GM23338 (cell line): ENCODE measurements around the gene C2orf92. TPM values are rescaled to one million over a fixed set of nuclear protein-coding genes. Genes with fewer than 3 reads are reported as not detected.

Experiments used
- ATAC-seq: fragments of 200-7000 bp; cut with Tn5 transposase; 3 replicates; pipeline ENCODE4 v1.9.1; 2020
- DNase-seq: peaks from one replicate; pipeline ENCODE4 v3.0.0-alpha.2; 2015; ENCODE audit warnings: low spot score
- H2AFZ ChIP-seq: fragments of 200-600 bp; sonication (generic); 2 replicates; pipeline ENCODE4 v1.8.0; 2016; ENCODE audit warnings: antibody characterized with exemption, mild to moderate bottlenecking, moderate library complexity
- H3F3A ChIP-seq: fragments of 200-600 bp; sonication (generic); replicated peaks from 2 replicates; pipeline ENCODE4 v1.8.0; 2017; ENCODE audit warnings: antibody characterized with exemption, mixed run types, low read depth
- H3K27ac ChIP-seq: fragments of 200-600 bp; sonication (generic); 2 replicates; pipeline ENCODE4 v1.6.1; 2016; ENCODE audit warnings: low read depth
- H3K27me3 ChIP-seq: fragments of 200-600 bp; sonication (generic); 2 replicates; pipeline ENCODE4 v1.8.0; 2016; ENCODE audit warnings: mild to moderate bottlenecking, mixed run types, moderate library complexity; ENCODE audit not compliant: insufficient read depth
- H3K36me3 ChIP-seq: fragments of 200-600 bp; sonication (generic); 2 replicates; pipeline ENCODE4 v1.8.0; 2016; ENCODE audit warnings: mild to moderate bottlenecking; ENCODE audit not compliant: insufficient read depth
- H3K4me1 ChIP-seq: fragments of 200-600 bp; sonication (generic); 2 replicates; pipeline ENCODE4 v1.8.0; 2016; ENCODE audit warnings: mild to moderate bottlenecking, moderate library complexity; ENCODE audit not compliant: insufficient read depth
- H3K4me2 ChIP-seq: fragments of 200-600 bp; sonication (generic); 2 replicates; pipeline ENCODE4 v1.7.1; 2017; ENCODE audit warnings: mixed run types
- H3K4me3 ChIP-seq: fragments of 200-600 bp; sonication (generic); 2 replicates; pipeline ENCODE4 v1.6.1; 2016; ENCODE audit warnings: mixed run types
- H3K79me2 ChIP-seq: fragments of 200-600 bp; sonication (generic); replicated peaks from 2 replicates; pipeline ENCODE4 v1.8.0; 2017; ENCODE audit warnings: mild to moderate bottlenecking; ENCODE audit not compliant: insufficient read depth
- H3K9me2 ChIP-seq: fragments of 200-600 bp; sonication (generic); 2 replicates; pipeline ENCODE4 v1.8.0; 2017; ENCODE audit not compliant: insufficient read depth
- H4K20me1 ChIP-seq: fragments of 200-600 bp; sonication (generic); replicated peaks from 2 replicates; pipeline ENCODE4 v1.8.0; 2017; ENCODE audit warnings: mild to moderate bottlenecking; ENCODE audit not compliant: insufficient read depth
- H3K27ac Mint-ChIP-seq: 2 replicates; pipeline ENCODE4 v1.8.0; 2020; ENCODE audit warnings: inconsistent platforms, mild to moderate bottlenecking, moderate library complexity, mixed read lengths
- H3K27me3 Mint-ChIP-seq: 3 replicates; pipeline ENCODE4 v1.8.0; 2022; ENCODE audit warnings: low read depth, mild to moderate bottlenecking, moderate library complexity, mixed read lengths, inconsistent platforms; ENCODE audit not compliant: insufficient read depth, poor library complexity
- H3K36me3 Mint-ChIP-seq: 3 replicates; pipeline ENCODE4 v1.8.0; 2021; ENCODE audit warnings: low read depth, mild to moderate bottlenecking, inconsistent platforms, moderate library complexity, mixed read lengths
- H3K4me1 Mint-ChIP-seq: 3 replicates; pipeline ENCODE4 v1.8.0; 2020; ENCODE audit warnings: mild to moderate bottlenecking, inconsistent platforms, mixed read lengths
- H3K4me3 Mint-ChIP-seq: 3 replicates; pipeline ENCODE4 v1.8.0; 2021; ENCODE audit warnings: moderate library complexity, mild to moderate bottlenecking, inconsistent platforms, mixed read lengths
- H3K9me3 Mint-ChIP-seq: 3 replicates; pipeline ENCODE4 v1.8.0; 2020; ENCODE audit warnings: moderate library complexity, mild to moderate bottlenecking, inconsistent platforms, mixed read lengths
- JUNB ChIP-seq: IDR thresholded peaks from one replicate; pipeline ENCODE4 v1.6.1; 2016; ENCODE audit warnings: antibody characterized with exemption; ENCODE audit not compliant: unreplicated experiment
- NANOG ChIP-seq: IDR thresholded peaks from 2 replicates; pipeline ENCODE4 v1.6.1; 2016; ENCODE audit warnings: antibody characterized with exemption, borderline replicate concordance
- POLR2AphosphoS5 ChIP-seq: IDR thresholded peaks from 2 replicates; pipeline ENCODE4 v1.6.1; 2016; ENCODE audit warnings: antibody characterized with exemption, low read depth
- ZNF114 ChIP-seq: fragments of 250-450 bp; sonication (Bioruptor Pico); IDR thresholded peaks from 2 replicates; pipeline ENCODE4 v1.5.0; 2020; ENCODE audit warnings: mild to moderate bottlenecking, moderate library complexity
- ZNF331 ChIP-seq: fragments of 250-450 bp; sonication (Bioruptor Pico); IDR thresholded peaks from 2 replicates; pipeline ENCODE4 v1.5.0; 2020; ENCODE audit warnings: low read depth, mild to moderate bottlenecking, moderate library complexity
- polyA plus RNA-seq: library from polyadenylated mRNA; unstranded; fragments of >200 nt; fragmentation: Nextera tagmentation; extraction: Ambion mirVana; gene quantifications from 2 replicates; pipeline ENCODE4 v1.2.1, GENCODE V29; 2016
- total RNA-seq: library from RNA; depleted of rRNA; stranded (reverse); fragments of >200 nt; shearing (Covaris generic); gene quantifications from 2 replicates; pipeline ENCODE4 v1.2.3, GENCODE V29; 2014
- TF ChIP-seq, protein P1 (sequence below): IDR thresholded peaks from one replicate; pipeline ENCODE4 v1.6.1; 2018; ENCODE audit warnings: antibody characterized with exemption; ENCODE audit not compliant: unreplicated experiment
- TF ChIP-seq, protein P2 (sequence below): fragments of 250-450 bp; sonication (Bioruptor Pico); IDR thresholded peaks from 2 replicates; pipeline ENCODE4 v1.5.0; 2020; ENCODE audit warnings: mild to moderate bottlenecking, moderate library complexity

C2orf92 gene
- total and polyA plus RNA-seq, 2 experiments from 2014 or later, result 1.7 to 2.6 TPM

DNA sequence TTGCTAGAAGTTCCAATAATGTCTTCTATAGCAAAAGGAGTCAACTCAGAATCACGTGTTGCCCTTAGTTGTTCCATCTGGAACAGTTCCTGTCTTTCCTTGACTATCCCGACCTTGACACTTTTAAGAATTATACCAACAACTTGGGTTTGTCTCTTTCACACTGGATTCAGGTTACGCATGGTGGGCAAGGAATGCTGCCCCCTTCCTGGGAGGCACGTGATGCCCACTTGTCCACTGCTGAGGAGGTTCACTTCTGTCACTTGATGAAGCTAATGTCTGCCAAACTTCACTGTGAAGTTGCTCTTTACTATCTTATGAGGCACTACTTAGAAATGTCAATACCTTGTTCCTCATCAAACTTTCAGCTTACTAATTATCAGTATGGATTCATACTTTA is 18.4 kb upstream of the C2orf92 start (continued):
- TF ChIP-seq, protein P1, sequence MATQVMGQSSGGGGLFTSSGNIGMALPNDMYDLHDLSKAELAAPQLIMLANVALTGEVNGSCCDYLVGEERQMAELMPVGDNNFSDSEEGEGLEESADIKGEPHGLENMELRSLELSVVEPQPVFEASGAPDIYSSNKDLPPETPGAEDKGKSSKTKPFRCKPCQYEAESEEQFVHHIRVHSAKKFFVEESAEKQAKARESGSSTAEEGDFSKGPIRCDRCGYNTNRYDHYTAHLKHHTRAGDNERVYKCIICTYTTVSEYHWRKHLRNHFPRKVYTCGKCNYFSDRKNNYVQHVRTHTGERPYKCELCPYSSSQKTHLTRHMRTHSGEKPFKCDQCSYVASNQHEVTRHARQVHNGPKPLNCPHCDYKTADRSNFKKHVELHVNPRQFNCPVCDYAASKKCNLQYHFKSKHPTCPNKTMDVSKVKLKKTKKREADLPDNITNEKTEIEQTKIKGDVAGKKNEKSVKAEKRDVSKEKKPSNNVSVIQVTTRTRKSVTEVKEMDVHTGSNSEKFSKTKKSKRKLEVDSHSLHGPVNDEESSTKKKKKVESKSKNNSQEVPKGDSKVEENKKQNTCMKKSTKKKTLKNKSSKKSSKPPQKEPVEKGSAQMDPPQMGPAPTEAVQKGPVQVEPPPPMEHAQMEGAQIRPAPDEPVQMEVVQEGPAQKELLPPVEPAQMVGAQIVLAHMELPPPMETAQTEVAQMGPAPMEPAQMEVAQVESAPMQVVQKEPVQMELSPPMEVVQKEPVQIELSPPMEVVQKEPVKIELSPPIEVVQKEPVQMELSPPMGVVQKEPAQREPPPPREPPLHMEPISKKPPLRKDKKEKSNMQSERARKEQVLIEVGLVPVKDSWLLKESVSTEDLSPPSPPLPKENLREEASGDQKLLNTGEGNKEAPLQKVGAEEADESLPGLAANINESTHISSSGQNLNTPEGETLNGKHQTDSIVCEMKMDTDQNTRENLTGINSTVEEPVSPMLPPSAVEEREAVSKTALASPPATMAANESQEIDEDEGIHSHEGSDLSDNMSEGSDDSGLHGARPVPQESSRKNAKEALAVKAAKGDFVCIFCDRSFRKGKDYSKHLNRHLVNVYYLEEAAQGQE, result no peak

DNA sequence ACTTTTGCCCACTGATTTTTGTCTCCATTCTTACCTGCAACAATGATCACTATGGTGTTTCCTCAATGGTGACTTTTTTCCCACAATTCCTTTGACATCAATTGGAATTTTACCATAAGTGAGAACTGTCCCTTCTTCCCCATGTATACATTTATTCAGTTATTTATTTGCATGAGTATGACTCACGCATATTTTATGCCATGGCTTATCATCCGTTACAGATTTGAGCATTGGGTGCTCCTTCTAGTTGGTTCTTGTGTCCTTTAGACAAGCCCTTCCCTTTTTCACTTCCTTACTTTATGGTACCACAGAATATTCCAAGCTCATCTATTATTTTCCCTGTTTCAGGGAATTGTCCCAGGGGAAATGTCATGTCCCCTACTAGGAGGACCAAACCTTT is 16.0 kb upstream of the C2orf92 start:
- no peaks in the 10 kb centered on the region for H3K4me1 Mint-ChIP-seq
- no peaks in the 10 kb centered on the region for H3K27me3 Mint-ChIP-seq
- Histone ChIP-seq H3K27me3 (no peaks in the 10 kb centered on the region), H3K9me2 (no peaks in the 10 kb centered on the region), H3K4me3 (no peak overlapping the region), H3K4me1 (no peaks in the 10 kb centered on the region), H3K36me3 (peaks cover 4% of the 10 kb centered on the region), H4K20me1 (no peaks in the 10 kb centered on the region), H3K4me2 (no peak overlapping the region), H3K79me2 (no peaks in the 10 kb centered on the region), H3K27ac (no peak overlapping the region), H3F3A (0 out of 2 replicates have a peak, but pooled peaks cover 3% of the 10 kb centered on the region), H2AFZ (no peak overlapping the region)
- H3K4me3 Mint-ChIP-seq, result no peak overlapping the region
- no peak for ATAC-seq
- H3K9me3 Mint-ChIP-seq, result peaks cover 20% of the 10 kb centered on the region
- no peak for DNase-seq
- H3K27ac Mint-ChIP-seq, result no peak overlapping the region
- TF ChIP-seq ZNF114 (no peak), JUNB (no peak), POLR2AphosphoS5 (no peak), ZNF331 (CRISPR knock-in tag) (no peak), NANOG (no peak)
- TF ChIP-seq, protein P2, sequence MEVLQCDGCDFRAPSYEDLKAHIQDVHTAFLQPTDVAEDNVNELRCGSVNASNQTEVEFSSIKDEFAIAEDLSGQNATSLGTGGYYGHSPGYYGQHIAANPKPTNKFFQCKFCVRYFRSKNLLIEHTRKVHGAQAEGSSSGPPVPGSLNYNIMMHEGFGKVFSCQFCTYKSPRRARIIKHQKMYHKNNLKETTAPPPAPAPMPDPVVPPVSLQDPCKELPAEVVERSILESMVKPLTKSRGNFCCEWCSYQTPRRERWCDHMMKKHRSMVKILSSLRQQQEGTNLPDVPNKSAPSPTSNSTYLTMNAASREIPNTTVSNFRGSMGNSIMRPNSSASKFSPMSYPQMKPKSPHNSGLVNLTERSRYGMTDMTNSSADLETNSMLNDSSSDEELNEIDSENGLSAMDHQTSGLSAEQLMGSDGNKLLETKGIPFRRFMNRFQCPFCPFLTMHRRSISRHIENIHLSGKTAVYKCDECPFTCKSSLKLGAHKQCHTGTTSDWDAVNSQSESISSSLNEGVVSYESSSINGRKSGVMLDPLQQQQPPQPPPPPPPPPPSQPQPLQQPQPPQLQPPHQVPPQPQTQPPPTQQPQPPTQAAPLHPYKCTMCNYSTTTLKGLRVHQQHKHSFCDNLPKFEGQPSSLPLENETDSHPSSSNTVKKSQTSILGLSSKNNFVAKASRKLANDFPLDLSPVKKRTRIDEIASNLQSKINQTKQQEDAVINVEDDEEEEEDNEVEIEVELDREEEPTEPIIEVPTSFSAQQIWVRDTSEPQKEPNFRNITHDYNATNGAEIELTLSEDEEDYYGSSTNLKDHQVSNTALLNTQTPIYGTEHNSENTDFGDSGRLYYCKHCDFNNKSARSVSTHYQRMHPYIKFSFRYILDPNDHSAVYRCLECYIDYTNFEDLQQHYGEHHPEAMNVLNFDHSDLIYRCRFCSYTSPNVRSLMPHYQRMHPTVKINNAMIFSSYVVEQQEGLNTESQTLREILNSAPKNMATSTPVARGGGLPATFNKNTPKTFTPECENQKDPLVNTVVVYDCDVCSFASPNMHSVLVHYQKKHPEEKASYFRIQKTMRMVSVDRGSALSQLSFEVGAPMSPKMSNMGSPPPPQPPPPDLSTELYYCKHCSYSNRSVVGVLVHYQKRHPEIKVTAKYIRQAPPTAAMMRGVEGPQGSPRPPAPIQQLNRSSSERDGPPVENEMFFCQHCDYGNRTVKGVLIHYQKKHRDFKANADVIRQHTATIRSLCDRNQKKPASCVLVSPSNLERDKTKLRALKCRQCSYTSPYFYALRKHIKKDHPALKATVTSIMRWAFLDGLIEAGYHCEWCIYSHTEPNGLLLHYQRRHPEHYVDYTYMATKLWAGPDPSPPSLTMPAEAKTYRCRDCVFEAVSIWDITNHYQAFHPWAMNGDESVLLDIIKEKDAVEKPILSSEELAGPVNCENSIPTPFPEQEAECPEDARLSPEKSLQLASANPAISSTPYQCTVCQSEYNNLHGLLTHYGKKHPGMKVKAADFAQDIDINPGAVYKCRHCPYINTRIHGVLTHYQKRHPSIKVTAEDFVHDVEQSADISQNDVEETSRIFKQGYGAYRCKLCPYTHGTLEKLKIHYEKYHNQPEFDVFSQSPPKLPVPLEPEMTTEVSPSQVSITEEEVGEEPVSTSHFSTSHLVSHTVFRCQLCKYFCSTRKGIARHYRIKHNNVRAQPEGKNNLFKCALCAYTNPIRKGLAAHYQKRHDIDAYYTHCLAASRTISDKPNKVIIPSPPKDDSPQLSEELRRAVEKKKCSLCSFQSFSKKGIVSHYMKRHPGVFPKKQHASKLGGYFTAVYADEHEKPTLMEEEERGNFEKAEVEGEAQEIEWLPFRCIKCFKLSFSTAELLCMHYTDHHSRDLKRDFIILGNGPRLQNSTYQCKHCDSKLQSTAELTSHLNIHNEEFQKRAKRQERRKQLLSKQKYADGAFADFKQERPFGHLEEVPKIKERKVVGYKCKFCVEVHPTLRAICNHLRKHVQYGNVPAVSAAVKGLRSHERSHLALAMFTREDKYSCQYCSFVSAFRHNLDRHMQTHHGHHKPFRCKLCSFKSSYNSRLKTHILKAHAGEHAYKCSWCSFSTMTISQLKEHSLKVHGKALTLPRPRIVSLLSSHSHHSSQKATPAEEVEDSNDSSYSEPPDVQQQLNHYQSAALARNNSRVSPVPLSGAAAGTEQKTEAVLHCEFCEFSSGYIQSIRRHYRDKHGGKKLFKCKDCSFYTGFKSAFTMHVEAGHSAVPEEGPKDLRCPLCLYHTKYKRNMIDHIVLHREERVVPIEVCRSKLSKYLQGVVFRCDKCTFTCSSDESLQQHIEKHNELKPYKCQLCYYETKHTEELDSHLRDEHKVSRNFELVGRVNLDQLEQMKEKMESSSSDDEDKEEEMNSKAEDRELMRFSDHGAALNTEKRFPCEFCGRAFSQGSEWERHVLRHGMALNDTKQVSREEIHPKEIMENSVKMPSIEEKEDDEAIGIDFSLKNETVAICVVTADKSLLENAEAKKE (CRISPR knock-in tag), result no peak
- TF ChIP-seq, protein P1, result no peak
- peaks cover 74% of the 10 kb centered on the region for H3K36me3 Mint-ChIP-seq
